ENCODE results near the gene GMDS.

GMDS gene

DNA sequence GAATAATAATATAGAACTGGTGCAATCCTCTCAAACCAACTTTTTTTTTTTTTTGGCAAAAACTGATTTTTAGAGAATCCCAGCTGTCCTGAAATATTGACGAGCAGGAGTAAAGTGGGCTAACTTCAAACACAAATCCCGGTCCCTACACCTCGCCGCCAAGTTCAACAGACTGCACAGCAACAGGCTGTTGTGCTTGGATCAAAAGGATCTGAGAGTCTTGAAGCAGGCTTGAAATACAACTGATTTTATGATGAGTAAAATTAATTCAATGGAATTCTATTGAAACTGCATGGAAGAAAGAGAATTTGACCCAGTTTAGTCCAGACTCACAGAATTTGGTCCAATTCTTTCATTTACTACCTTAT, 463.6 kb downstream of the GMDS start:
- no peak for DNase-seq (ENCODE audit: low read depth in 1 of 2, low spot score in 1 of 2)

DNA sequence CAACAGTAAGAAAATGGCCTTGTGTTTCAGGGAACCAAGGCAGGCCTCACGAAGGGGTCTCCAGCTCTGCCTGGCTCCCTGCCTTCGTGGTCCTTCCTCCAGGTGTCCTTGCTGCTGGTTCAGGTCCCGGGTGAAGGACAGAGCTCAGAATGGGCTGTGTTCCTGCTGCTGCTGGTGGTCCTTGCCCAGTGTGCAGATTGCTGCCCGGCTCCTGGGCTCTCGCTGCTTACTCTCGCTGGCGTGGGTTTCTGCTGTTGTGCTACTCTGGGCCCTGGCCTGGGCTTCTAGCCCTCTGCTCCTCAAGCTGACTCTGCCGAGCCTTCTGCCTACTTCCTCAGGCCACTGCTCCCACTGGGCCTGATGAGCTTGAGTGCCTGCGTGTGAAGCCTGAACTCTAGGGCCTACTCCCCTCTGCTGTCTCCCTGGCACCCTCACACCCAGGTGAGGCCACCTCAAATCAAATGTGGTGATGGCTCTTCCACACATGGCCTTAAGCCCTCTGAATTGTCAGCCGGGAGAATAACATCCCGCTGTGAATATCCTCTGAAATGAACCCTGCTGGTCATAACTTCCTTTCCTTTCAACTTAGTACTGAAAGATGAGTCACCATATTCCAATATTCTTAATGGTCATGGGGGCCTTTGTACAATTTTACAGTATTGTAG, 464.1 kb downstream of the GMDS start:
- DNase-seq (ENCODE audit: low read depth in 1 of 2, low spot score in 1 of 2) = no peak

DNA sequence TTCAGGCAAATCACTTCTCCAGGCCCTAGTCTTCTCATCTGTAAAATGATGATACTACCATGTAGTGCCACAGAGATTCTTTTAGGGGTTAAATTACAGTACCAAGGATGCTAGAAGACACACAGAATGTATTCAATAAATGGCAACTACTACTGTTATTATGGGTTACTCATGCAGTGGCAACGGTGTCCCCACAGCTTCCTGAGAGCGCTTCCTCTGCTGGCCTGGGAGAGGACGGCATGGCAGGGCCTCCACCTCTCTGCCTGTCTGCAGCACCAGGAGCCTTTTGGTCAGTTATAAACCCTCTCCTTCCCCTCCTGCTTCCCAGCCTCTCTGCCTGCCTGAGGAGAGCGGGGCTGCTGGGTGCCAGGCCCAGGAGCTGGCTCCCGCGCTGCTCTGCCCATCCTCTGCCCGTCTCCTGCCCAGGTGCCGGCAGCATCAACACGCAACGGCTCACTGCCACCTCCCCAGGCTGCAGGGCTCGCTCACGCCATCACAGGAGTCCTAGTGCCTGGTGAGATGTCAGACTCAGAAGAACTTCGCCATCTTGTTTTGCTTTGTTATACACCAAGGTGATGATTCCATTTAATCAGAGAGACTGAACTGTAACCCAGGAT, 465.0 kb downstream of the GMDS start:
- no peak for DNase-seq (ENCODE audit: low read depth in 1 of 2, low spot score in 1 of 2)

DNA sequence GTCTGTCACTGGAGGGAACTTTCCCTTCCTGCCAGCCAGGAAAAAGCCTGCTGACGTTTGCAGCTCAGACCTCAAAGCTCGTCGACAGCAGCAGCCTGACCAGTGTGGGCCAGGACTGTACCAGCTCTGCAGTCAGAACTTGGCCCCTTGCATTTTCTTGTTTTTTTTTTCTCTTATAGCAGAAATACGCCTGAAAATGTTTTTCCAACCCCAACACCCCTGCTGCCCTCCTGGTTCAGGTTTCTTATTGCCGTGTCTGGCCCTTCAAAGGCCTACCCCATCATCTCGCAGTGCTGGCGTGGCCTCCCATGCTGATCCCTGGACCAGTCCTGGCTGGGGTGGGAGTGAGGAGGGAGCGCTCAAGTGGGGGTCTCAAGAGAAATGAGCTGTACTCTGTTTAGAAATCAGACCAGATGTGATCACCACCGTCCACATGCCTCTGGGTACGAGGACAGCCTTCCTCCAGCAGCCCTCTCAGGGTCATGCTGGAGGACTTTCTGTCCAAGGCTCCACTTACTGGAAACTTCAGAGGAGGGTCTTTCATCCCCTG, 466.6 kb downstream of the GMDS start:
- no peak for DNase-seq (ENCODE audit: low read depth in 1 of 2, low spot score in 1 of 2)

DNA sequence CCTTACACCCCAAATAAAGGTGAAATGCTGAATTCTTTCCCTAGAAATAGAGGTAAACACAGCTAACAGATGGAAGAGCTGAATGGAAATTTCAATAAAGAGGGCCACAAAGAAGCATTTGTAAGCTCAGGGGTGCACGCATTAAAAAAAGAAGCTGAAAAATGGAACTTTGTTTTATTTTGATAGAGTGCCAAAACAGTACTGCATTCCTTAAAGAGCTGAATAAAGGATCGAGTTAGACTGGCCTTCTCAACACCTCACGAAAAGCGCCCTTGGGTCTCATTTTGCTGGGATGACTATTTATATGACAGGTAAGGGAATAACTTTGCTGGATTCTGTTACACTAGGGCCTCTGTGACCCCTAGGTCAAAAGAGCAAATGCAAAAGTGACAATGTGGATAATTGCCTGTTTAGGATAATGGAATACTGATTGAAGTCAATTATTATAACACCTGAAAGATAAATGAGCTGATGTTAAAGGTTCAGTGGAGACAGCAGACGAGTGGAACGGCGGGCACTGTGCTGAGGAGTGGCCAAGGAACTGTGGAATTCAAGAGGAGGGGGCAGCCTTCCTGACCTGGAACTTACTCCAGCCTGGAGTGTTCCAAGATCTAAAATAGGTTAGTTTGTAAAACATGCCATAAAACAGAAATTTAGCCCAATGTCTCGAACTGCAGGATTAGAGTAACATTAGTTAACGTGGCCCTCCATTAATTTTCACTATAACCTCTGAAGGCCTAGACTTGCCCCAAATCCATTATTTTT, 467.3 kb downstream of the GMDS start:
- DNase-seq (ENCODE audit: low read depth in 1 of 2, low spot score in 1 of 2) = no peak

DNA sequence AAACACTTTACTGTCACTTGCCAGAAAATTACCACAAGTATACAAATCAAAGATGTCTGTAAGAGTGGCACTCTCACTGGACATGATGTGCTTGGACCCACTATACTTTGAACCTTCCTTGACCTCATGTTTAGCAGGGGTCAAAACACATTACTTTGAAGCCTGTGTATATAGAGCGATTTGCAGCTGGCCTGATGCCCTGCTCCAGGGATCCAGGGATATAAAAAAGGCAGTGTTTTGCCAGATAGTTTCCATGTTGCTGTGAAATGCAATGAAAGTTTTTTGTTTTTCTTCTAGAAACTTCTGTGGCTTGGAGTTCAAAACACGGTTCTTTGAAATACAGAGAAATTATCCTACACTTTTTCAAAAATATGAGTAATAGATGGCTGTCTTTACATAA, 470.0 kb downstream of the GMDS start:
- no peak for DNase-seq (ENCODE audit: low read depth in 1 of 2, low spot score in 1 of 2)

DNA sequence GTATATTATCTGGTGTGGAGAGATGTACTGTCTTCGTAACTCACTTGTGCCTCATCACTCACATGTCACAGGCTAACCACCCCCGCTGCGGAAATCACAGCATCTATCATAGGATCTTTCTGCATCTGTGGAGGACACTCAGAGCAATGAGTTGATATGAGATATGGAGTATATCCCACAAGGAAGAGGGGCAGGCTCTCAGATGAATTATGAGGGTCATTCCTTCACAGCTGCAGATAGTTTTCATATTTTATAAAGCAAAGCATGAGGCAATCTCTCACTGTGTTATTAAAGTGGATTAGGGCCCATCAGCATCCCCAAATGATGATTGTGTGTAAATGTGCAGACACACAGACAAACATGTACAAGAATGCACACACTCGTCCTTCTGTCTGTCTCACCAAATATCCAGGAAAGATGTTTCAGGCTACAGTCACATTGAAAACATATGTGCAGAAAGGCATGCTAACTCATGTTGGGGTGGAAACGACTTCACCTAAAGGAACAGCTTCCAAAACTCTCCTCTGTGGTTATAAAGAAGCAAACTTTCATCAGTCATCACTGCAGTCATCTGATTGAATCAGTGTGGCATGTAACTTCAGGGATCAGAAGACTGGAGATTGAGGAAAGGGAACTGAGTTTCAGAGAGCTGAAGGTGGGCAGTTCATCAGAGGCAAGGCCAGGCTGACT, 471.0 kb downstream of the GMDS start:
- no peak for DNase-seq (ENCODE audit: low read depth in 1 of 2, low spot score in 1 of 2)

DNA sequence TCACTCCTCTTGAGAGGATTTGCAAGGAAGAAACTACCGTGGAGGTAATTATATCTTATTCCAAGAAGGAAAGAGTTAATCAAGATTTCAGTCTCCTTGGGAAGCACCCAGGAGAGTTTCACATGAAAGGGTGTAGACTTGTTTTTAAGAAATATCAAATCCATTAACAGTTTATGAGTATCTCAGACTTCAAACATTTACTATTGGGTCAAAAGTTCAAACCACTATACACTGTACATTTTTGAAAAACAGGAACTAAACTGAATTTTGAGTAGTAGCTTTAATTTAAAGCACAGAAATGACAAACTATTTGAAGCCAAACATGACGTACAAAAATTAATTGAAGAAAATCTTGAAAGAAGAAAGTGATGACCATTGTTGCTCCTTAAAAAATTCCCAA, 471.7 kb downstream of the GMDS start:
- no peak for DNase-seq (ENCODE audit: low read depth in 1 of 2, low spot score in 1 of 2)

DNA sequence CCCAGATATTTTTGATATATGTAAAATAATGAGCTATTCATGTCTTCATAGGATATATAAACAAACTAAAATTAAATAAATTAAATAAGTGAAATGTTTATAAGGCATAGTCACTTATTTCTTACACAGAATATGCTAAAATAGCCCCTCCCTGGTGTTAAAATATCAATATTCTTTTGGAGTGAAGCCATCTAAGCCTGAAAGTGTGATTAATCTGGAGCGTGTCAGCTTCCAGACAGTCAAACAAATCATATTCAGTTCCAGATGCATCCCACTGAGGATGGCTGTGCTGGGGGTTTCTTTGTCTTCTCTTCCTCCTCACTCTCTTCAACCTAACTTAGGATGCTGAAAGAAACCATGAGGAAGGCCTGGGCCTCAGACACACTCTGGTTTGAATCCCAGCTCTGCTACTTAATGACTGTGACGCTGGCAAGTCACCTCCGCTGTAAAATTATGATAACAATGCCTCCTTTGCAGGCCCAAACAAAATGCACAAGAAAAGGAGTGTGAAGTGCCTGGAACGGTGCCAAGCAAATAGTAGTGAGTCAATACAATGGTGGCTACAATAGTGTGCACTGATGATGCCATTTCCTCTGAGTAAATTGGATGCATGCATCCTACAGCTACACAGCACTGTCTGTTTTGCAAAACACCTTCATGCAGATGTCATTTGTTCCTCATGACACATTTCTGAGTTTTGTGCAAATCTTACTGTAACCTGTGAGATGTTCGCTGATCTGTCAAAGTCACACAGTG, 474.3 kb downstream of the GMDS start:
- DNase-seq (ENCODE audit: low read depth in 1 of 2, low spot score in 1 of 2) = peak in 1 of 2 donors; percentile 33

DNA sequence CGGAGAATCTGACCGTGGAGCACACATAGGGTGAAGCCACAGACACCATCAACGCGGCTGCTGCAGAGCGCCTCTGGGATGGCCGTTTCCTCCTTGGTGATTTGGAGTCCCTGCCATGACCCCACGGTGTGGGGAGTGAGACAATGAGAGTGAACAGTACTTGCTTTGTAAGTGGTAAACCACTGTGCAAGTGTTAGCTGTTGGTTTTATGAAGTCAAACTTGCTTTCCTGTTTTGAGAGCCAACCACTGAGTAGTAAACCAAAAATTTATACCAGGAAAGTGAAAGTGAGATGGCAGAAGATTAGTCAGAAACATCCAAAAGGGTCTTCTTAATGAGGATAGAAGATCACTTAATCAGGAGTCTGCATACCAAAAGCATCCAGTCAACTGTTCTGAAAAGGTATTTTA, 475.0 kb downstream of the GMDS start:
- DNase-seq (ENCODE audit: low read depth in 1 of 2, low spot score in 1 of 2) = no peak

DNA sequence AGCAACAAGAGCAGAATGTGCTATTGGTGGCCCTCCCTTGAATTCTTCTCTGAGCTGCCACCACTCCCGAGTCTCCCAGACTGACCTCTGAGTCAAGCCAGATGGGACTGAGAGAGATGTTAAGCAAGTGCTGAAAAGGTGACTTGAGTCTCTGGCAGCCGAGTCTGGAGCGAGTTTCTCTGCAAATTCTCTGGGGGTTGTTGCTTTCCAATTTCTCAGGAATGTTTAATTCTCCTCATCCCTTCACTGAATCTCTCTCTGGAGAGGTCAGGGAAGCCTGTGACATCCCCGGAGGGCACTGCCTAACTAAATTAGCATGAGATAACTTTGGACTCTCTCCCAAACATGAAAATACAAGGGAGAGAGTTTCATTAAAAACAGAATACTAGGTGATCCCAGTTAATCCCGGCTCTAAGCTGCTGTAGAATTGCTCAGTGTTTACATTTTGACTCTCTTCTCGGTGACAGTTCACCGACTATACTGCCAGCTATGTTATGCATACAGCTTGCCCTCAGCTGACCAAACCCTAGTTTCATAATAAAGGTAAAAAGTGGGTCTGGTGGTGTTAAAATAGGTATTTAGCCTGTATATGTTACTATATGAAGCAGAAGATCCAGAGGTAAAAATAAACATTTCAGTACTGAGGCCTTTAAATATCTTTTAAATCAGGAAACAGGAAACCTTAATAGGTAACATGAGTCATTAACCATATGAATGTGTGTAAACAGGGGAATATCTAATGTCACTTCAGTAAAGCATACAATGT, 477.7 kb downstream of the GMDS start:
- DNase-seq (ENCODE audit: low read depth in 1 of 2, low spot score in 1 of 2) = no peak

DNA sequence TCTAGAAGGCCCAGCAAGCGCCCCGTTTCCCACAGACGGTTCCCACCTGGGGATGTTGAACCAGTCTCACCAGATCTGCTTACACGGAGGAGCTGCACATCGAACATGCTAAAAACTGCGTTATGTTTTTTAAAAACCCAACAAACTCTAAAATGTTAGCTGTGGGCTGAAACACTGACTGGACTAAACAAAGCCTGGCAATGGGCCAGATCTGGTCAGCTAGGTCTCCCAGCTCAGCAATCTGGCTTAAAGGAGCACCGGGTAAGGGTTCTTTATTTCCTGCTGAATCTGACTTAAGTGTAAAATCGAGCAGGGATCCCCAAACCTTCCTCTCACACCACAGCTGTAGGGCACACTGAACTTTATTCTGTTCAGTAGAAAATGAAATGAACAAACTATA, 478.8 kb downstream of the GMDS start:
- no peak for DNase-seq (ENCODE audit: low read depth in 1 of 2, low spot score in 1 of 2)

DNA sequence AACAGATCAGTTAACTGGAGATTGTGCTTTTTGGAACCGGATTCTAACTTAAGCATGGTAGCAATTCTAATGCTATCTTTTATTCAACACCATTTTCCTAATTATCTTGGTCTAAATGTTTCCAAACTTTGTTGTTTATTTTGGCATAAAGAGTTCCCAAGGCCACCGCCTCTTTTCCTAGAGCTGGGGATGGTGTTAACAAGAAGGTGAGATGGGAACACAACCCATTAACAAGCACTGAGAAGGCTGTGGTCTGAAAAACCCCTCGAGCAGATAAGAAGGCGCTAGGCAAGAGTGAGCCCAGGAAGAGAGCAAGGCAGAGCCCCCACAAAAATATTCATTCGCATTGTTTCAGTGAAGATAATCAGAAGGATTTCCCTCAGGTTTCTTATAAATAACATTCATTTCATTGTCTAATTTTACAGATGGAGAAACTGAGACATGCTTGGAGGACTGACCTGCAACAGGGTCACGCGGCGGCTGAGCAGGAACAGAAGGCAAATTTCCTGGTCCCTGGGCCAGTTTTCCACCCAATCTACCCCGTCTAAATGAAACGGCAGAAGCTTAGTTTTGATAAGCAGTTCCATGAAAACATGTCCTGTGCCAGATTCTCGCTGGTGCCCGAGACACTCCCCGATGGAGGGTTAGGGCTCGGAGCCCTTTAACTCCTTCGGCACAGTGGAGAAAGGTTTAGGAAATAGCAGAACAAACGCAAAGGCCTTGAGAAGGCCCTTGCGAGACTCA, 480.1 kb downstream of the GMDS start:
- DNase-seq (ENCODE audit: low read depth in 1 of 2, low spot score in 1 of 2) = no peak

DNA sequence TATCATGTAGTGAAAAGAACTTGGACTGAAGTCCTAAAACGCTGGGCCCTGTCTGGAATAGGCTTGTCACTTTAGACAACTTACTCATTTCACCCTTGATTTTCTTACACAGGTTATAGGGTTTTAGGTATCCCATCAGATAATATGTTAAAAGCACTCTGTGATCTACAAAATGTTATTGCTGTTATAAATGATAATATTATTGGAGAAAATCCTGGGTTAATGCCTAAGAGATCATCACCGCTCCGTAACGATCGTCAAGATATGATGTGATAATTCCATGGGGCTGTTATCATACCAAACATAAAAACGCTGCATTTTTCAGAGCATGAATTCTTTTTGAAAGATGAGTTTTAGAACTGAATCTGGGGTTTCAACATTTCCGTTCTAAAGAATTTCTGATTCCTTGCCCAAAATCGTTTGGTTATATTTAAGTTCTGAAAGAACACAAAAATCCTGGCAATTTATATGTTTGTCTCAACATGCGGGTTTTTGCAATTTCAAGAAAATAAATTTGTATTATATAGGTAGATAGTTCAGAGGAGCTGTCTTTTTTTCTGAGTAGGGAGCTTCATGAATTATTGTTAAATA, 480.9 kb downstream of the GMDS start:
- no peak for DNase-seq (ENCODE audit: low read depth in 1 of 2, low spot score in 1 of 2)

DNA sequence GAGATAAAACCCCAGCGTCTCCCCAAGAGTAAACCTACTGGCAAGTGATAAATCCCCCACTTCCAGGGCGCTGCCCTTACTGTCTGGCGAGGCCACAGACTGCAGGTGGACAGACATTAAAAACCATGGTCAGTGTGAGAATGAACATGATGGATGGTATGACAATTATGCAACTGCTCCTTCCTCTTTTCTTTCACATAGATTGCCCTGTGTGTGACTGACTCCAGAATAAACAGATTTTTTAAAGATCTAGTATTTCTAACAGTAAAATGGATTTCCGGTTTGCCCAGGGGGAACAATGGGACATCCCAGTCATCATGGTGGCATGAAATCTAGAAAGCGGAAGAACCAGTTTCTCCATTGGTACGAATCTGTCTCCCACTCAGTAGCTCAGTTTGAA, 482.0 kb downstream of the GMDS start:
- no peak for DNase-seq (ENCODE audit: low read depth in 1 of 2, low spot score in 1 of 2)

DNA sequence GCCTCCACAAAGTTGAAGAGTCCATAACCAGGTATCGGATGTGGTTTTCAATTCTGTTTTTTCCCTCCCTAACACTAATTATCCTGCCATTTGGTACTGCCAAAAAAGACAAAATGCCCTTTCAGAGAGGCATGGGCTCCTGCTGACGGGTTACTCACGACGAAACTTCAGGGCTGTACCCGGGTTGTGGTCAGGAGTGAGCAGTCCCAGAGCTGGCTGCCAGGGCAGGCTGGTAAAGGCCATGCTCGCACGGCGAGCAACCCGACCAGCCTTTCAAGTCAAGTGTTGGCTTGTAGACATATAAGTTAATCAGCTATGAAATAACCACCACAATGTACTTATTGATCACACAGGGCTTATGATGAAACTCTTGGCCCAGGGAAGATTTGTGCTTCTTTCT, 483.2 kb downstream of the GMDS start:
- no peak for DNase-seq (ENCODE audit: low read depth in 1 of 2, low spot score in 1 of 2)

DNA sequence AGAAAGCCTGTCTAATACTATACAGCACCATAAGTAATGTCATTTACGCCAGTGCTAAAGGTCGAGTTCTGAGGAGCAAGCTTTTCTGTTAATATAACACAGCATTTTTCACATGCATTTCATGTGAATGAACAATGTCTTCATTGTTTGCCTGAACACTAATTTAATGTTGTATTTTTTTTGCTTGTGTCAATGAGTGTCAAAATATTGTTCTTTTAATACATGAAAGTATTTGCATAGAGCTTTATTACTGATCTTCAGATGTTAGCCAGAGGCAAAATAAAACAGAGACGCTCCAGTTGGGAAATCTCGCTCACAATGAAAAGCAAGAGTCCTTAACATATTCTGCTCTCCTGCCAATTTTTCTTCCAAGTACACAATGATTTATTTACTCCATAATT, 483.9 kb downstream of the GMDS start:
- DNase-seq (ENCODE audit: low read depth in 1 of 2, low spot score in 1 of 2) = no peak

DNA sequence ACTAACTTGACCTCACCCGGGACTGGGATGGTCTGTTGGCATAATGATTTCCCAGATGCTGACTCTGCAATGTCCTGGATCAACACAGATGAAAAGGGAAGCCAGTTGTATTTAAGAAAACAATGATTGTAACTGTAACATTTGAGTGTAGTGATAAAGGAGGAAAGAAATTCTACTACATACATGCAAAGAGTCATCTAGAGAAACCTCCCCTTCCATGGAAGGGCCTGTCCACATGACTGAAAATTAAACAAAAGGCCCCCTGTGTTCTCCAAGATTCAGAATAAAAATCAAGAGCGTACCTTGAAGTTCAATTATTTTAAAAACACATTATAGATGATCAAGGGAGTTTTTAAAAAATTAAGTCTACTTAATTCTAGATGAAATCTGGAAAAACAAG, 484.5 kb downstream of the GMDS start:
- DNase-seq (ENCODE audit: low read depth in 1 of 2, low spot score in 1 of 2) = no peak

DNA sequence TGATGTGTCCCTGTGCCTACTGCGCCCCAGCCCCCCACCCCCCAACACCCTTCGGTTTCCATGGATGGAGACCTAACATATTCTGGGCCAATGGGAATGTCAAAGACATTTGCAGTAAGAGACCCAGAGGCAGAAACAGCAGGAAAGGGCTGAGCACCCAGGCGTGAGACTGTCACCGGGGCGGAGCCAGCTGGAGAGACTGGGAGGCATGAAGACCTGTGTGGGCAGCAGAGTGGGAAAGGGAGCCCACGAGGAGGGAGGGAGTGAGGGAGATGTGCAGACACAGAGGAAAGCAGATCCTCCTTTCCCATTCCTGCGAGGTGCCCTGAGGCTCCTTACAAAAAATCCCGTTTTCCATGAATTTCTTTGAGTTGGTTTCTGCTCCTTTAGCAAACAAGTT, 485.5 kb downstream of the GMDS start:
- DNase-seq (ENCODE audit: low read depth in 1 of 2, low spot score in 1 of 2) = no peak
